Measurements from ENCODE around the gene CPNE7. TPM values are rescaled to one million over a fixed set of nuclear protein-coding genes. Genes with fewer than 3 reads are reported as not detected.

Gene CPNE7
- total RNA-seq, 1 donor from 2014 or later: 21.1 TPM

- Mint-ChIP-seq H3K27me3 (ENCODE audit: insufficient read depth, low read depth) (peaks cover 11% of the 10 kb centered on the region), H3K4me1 (no peaks in the 10 kb centered on the region)
These were observed 28.3 kb upstream of the CPNE7 start for GRCh38 chr16:89547291-89547690.

GRCh38 chr16:89547860-89548259 lies 27.7 kb upstream of the CPNE7 start:
- H3K4me3 ChIP-seq: no peak overlapping the region
- H3K27me3 ChIP-seq: no peaks in the 10 kb centered on the region
- H3K36me3 Mint-ChIP-seq: peaks cover 18% of the 10 kb centered on the region
- H3K4me1 ChIP-seq: no peaks in the 10 kb centered on the region
- H3K4me3 Mint-ChIP-seq: no peak overlapping the region
- DNase-seq (ENCODE audit: low spot score): no peak
- no peaks in the 10 kb centered on the region for H3K9me3 ChIP-seq (ENCODE audit: low read depth)
- no peak overlapping the region for H3K4me2 ChIP-seq
- no peaks in the 10 kb centered on the region for H3F3A ChIP-seq (ENCODE audit: low read depth)
- no peak overlapping the region for H2AFZ ChIP-seq (replicated peaks)
- H3K27ac ChIP-seq: no peak overlapping the region
- H3K9ac ChIP-seq: no peak overlapping the region
- H3K27me3 Mint-ChIP-seq (ENCODE audit: insufficient read depth, low read depth): peaks cover 11% of the 10 kb centered on the region
- no peak overlapping the region for H3K27ac Mint-ChIP-seq
- H3K36me3 ChIP-seq: no peaks in the 10 kb centered on the region
- TF ChIP-seq, protein P1, sequence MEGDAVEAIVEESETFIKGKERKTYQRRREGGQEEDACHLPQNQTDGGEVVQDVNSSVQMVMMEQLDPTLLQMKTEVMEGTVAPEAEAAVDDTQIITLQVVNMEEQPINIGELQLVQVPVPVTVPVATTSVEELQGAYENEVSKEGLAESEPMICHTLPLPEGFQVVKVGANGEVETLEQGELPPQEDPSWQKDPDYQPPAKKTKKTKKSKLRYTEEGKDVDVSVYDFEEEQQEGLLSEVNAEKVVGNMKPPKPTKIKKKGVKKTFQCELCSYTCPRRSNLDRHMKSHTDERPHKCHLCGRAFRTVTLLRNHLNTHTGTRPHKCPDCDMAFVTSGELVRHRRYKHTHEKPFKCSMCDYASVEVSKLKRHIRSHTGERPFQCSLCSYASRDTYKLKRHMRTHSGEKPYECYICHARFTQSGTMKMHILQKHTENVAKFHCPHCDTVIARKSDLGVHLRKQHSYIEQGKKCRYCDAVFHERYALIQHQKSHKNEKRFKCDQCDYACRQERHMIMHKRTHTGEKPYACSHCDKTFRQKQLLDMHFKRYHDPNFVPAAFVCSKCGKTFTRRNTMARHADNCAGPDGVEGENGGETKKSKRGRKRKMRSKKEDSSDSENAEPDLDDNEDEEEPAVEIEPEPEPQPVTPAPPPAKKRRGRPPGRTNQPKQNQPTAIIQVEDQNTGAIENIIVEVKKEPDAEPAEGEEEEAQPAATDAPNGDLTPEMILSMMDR (IDR thresholded peaks at IDR 0.05): no peak
- no peak for TF ChIP-seq EZH2phosphoT487 (IDR thresholded peaks at IDR 0.05)
- TF ChIP-seq EZH2 (IDR thresholded peaks at IDR 0.05): no peak
- H3K79me2 ChIP-seq (ENCODE audit: low read depth): no peaks in the 10 kb centered on the region
- no peaks in the 10 kb centered on the region for H3K9me3 Mint-ChIP-seq
- no peaks in the 10 kb centered on the region for H3K4me1 Mint-ChIP-seq
- no peaks in the 10 kb centered on the region for H4K20me1 ChIP-seq (ENCODE audit: low read depth)

More at GRCh38 chr16:89547291-89547690, 28.3 kb upstream of the CPNE7 start:
- no peaks in the 10 kb centered on the region for H3K79me2 ChIP-seq (ENCODE audit: low read depth)
- no peaks in the 10 kb centered on the region for H3F3A ChIP-seq (ENCODE audit: low read depth)
- no peak overlapping the region for H3K4me3 ChIP-seq
- H3K9me3 Mint-ChIP-seq: no peaks in the 10 kb centered on the region
- H3K27ac Mint-ChIP-seq: no peak overlapping the region
- H3K27me3 ChIP-seq: no peaks in the 10 kb centered on the region
- no peak overlapping the region for H3K27ac ChIP-seq
- H3K9ac ChIP-seq: no peak overlapping the region
- H3K4me2 ChIP-seq: no peak overlapping the region
- no peaks in the 10 kb centered on the region for H4K20me1 ChIP-seq (ENCODE audit: low read depth)
- DNase-seq (ENCODE audit: low spot score): no peak
- no peaks in the 10 kb centered on the region for H3K9me3 ChIP-seq (ENCODE audit: low read depth)
- peaks cover 17% of the 10 kb centered on the region for H3K36me3 Mint-ChIP-seq
- H3K4me1 ChIP-seq: no peaks in the 10 kb centered on the region
- H3K36me3 ChIP-seq: no peaks in the 10 kb centered on the region
- TF ChIP-seq EZH2 (IDR thresholded peaks at IDR 0.05) (no peak), EZH2phosphoT487 (IDR thresholded peaks at IDR 0.05) (no peak)
- TF ChIP-seq, protein P1 (IDR thresholded peaks at IDR 0.05): no peak
- H2AFZ ChIP-seq (replicated peaks): no peak overlapping the region
- no peak overlapping the region for H3K4me3 Mint-ChIP-seq

GRCh38 chr16:89548344-89549006 lies 27.1 kb upstream of the CPNE7 start:
- Mint-ChIP-seq H3K9me3 (no peaks in the 10 kb centered on the region), H3K36me3 (peaks cover 21% of the 10 kb centered on the region), H3K4me1 (no peaks in the 10 kb centered on the region), H3K27me3 (ENCODE audit: insufficient read depth, low read depth) (peaks cover 7% of the 10 kb centered on the region), H3K27ac (no peak overlapping the region), H3K4me3 (no peak overlapping the region)
- TF ChIP-seq EZH2 (IDR thresholded peaks at IDR 0.05): no peak
- TF ChIP-seq EZH2phosphoT487 (IDR thresholded peaks at IDR 0.05): no peak
- TF ChIP-seq, protein P1 (IDR thresholded peaks at IDR 0.05): no peak
- no peak overlapping the region for H3K27ac ChIP-seq
- no peaks in the 10 kb centered on the region for H3K9me3 ChIP-seq (ENCODE audit: low read depth)
- no peak overlapping the region for H3K9ac ChIP-seq
- no peak for DNase-seq (ENCODE audit: low spot score)
- no peaks in the 10 kb centered on the region for H3K36me3 ChIP-seq
- no peak overlapping the region for H2AFZ ChIP-seq (replicated peaks)
- no peaks in the 10 kb centered on the region for H3K4me1 ChIP-seq
- H3K4me2 ChIP-seq: no peak overlapping the region
- H4K20me1 ChIP-seq (ENCODE audit: low read depth): no peaks in the 10 kb centered on the region
- no peak overlapping the region for H3K4me3 ChIP-seq
- no peaks in the 10 kb centered on the region for H3K79me2 ChIP-seq (ENCODE audit: low read depth)
- H3F3A ChIP-seq (ENCODE audit: low read depth): no peaks in the 10 kb centered on the region
- no peaks in the 10 kb centered on the region for H3K27me3 ChIP-seq
